GM19324 (cell line): ENCODE data around the gene TBCD.
"Not testable (repeated sequence)": the region's sequence is repeated elsewhere in the genome, so short reads cannot be mapped to it uniquely, and the experiment has no call there.

Experiments used
- ATAC-seq: cut with Tn5 transposase; IDR thresholded peaks from one replicate; pipeline ENCODE4 v1.9.1; 2021; ENCODE audit warnings: mild to moderate bottlenecking, moderate library complexity; ENCODE audit not compliant: unreplicated experiment, low FRiP score

Gene TBCD

GRCh38 chr17:82726427-82726826 lies 25.4 kb upstream of the TBCD start:
- ATAC-seq, result no peak

DNA sequence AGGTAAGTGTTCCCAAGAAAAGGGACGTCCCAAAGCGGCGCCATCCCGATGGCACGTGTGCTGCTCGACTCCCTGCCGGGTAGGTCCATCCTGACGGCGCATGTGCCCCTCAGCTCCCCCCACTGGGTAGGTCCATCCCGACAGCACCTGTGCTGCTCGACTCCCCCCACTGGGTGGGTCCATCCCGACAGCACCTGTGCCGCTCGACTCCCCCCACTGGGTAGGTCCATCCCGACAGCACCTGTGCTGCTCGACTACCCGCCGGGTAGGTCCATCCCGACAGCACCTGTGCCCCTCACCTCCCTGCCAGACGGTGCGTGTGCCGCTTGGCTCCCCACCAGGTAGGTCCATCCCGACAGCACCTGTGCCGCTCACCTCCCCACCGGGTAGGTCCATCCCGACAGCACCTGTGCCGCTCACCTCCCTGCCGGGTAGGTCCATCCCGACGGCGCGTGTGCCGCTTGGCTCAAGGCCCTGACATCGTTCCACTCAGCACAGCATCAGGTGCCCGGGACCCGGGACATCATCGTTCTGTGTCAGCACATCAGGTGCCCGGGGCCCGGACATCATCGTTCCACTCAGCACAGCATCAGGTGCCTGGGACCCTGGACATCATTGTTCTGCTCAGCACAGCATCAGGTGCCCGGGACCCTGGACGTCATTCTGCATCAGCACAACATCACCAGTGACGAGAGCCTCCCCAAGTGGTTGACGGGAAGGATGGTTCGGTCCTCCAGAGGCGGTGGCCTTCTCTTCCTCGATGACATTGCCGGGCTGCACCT lies 22.2 kb upstream of the TBCD start:
- ATAC-seq, result no peak

- no peak for ATAC-seq
Measured at GRCh38 chr17:82732118-82732743, 19.6 kb upstream of the TBCD start.

DNA sequence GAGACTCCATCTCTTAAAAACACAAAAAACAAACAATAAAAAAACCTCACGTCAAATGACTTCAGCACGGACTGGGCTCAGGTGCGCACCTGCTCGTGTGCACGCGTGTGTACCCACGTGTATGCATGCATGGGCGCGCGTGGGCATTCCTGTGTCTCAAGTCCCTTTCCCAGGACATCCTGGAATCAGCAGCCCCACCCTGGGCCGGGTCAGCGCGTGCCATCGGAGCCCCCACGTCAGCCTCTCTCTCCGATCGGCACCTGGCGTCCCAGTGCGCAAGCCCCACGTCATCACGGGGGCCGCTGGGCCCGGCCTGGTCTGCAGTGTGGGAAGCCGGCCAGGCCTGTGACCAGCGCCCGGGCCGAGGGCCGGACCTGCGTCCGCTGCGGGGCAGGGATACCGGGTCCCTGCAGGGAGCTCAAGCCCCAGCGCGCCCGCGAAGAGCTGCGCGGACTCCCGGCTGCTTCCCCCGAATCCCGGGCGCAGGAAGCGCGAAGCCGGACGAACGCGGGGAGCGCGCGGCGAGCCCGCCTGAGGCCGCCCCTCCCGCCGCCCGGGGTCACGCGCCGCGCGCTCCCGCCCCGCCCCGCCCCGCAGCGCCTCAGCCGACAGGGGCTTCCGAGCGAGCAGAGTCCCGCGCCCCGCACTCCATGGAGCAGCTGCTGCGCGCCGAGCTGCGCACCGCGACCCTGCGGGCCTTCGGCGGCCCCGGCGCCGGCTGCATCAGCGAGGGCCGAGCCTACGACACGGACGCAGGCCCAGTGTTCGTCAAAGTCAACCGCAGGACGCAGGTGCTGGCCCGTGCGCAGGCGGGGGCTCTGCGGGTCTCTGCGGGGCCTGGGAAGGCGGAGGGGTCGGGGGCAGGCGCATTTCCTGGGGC lies 16.6 kb upstream of the TBCD start, which contains the start of gene FN3K:
Gene FN3K (plus strand): TSS at position 629 of the 880 bp plus-strand sequence. CDS start 22 bp downstream, at position 651.
- ATAC-seq, result no peak

DNA sequence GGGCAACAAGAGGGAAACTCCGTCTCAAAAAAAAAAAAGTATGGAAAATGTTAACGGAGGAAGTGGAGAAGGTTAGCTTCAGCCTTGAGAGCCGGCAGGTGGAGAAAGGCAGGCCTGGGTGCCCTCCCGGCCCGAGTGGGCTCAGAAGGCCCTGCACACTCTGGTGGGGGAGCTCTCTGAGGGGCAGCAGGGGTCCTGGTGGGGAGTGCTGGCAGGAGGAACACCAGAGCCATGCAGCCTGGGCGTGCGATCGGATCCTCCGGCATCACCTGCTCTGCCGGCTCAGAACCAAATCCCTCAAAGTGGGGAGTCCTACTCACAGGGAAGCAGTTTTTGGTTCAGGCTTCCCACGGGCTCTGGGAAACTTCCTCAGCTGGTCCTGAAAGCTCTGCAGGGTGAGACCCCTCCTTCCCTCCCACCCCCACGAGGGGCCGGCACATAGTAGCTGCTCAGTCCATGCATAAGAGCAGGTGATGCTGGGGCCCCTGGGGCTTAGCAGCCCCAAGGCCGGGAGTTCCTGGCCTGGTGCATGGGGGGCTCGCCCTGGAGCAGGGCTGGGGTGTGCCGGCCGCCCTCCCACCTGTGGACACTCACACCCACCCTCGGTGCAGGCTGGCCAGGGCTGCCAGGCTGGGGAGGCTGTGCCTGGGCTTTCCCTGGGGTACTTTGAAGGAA lies 15.2 kb upstream of the TBCD start:
- no peak for ATAC-seq

DNA sequence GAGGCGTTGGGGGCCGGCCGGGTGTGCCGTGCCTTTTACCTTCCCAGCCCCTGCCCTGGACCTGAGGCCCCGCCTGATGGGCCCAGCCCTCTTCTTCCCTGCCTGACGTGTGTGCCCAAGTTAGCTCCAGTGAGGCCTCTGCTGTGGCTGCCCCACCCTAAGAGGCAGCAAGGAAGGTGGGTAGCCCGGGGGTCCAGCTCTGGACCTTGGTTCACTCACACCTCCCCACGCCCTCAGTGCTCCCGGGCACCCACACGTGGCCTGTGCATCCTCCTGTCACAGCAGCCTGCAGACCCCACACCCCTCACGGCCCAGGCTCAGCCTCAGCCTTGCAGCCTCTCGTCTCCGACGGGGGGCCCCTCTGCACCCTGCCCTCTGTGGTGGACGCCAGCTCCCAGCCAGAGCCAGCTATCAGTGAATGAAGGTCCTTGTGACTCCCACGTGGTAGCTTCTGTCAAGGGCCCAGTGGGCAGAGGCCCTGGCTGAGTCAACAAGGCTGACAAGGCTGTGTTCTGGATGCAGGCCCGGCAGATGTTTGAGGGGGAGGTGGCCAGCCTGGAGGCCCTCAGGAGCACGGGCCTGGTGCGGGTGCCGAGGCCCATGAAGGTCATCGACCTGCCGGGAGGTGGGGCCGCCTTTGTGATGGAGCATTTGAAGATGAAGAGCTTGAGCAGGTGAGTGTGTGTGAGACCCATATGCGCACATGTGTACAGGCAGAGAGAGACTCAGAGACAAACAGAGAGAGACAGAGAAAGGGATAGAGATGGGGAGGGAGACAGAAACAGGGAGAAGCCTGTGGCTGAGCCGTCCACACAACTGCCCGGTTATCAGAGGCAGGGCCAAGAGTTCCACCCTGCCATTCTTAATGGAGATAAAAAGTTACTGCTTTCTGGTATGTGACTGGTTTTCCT lies 13.6 kb upstream of the TBCD start:
- ATAC-seq, result no peak

GRCh38 chr17:82740906-82741759 lies 10.7 kb upstream of the TBCD start:
- no peak for ATAC-seq

GRCh38 chr17:82743344-82744219 lies 8.3 kb upstream of the TBCD start:
- no peak for ATAC-seq

DNA sequence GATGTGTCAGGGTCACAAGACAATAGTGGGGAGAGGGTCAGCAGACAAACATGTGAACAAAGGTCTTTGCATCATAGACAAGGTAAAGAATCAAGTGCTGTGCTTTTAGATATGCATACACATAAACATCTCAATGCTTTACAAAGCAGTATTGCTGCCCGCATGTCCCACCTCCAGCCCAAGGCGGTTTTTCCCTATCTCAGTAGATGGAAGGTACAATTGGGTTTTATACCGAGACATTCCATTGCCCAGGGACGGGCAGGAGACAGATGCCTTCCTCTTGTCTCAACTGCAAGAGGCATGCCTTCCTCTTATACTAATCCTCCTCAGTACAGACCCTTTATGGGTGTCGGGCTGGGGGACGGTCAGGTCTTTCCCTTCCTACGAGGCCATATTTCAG lies 7.1 kb upstream of the TBCD start:
- not testable (repeated sequence) for ATAC-seq

- ATAC-seq, result no peak
Measured at GRCh38 chr17:82745524-82745923, 6.3 kb upstream of the TBCD start.

DNA sequence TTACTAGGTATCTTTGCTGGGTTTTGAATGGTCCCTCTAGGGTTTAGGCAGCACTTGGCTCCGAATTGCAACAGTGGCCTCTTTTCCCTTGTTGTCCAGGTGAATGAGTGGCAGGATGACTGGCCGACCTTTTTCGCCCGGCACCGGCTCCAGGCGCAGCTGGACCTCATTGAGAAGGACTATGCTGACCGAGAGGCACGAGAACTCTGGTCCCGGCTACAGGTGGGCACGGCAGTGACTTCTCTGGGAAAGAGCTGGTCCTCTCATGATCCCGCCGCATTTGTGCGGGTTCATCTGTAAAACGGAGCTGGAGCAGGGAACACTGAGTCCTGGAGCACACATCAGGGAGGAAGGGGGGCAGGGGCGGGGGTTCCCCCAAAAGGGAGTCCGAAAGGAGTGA lies 3.1 kb upstream of the TBCD start:
- no peak for ATAC-seq

DNA sequence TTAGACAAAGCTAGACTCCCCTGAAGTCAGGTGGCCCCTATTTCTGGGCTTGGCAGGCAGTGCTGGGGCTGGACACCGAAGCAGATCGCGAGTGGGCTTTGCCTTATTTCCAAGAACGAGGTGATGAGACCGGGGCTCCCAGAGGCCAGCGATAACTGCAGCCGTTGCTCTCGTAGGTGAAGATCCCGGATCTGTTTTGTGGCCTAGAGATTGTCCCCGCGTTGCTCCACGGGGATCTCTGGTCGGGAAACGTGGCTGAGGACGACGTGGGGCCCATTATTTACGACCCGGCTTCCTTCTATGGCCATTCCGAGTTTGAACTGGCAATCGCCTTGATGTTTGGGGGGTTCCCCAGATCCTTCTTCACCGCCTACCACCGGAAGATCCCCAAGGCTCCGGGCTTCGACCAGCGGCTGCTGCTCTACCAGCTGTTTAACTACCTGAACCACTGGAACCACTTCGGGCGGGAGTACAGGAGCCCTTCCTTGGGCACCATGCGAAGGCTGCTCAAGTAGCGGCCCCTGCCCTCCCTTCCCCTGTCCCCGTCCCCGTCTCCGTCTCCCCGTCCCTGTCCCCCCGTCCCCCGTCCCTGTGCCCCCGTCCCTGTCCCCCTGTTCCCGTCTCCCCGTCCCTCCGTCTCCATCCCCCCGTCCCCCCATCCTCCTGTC lies 1.5 kb upstream of the TBCD start:
- no peak for ATAC-seq

DNA sequence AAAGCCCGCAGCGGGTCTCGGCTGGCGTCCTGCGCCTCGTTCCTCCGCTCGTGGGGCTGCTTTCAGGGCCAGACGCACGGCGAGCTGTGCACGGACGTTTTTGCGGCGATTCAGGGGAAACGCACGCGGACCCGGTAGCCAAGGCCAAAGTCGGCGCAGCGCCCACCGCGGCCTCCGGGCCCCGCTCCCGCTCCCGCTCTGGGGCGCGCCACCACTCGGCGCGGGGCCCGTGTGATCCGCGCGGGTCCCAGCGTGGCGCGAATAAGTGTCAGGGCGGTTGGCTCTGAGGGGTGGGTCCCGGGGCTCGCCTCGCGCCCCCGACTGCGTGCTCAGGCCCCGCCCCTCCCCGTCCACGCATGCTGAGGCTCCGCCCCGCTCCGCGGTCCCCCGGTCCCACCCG lies 694 bp upstream of the TBCD start:
- no peak for ATAC-seq

DNA sequence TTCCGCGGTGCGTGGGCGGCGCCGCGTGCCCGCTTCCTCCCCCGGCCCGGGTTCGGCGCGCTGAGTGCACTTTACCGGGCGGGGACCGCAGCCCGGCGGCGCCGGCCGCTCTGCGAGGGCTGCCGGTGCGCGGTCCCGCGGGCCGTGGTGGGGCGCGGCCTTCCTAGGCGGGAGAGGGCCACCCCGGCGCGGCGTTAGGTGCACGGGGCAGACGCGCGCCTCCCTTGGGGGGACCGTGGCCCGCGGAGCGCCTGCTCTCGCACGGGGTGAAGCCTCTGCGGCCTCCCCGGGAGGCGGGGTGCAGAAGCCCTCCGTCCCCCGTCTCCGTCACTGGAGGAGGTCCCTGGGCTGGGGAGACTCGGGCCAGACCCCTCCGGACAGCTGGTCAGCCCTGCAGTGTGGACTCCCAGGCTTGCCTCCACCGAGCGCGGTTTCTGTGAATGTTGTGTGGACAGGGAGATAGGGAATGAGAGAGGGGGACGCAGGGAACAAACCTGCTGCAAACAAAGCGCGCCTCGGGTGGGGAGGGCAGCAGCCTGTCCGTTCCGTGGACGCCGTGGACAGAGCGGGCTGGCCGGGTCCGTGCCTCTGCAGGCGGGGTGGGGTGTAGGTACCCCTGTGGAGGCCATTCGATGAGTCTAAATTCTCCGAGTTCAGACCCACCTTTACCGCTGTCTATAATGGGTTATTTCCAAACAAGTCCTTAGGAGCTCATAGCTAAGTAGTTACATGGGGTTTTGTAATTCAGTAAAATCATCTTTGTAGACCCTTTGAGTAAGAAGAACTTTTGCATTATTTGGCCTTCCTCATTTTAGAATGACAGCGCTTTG lies 721 bp downstream of the TBCD start:
- peak; percentile 34 for ATAC-seq

DNA sequence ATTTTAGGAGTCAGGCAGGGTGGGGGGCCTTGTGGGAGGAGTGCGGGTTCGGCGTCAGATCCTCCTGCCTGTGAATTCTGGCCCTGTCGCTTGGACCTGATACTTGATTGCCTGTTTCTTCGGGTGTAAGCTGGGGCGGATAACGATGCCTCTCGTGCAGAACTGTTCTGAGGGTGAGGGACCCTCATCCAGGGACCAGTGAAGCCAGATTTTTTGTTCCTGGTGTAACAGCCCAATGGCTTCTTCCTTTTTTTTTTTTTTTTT lies 1.3 kb downstream of the TBCD start:
- no peak for ATAC-seq

- no peak for ATAC-seq
Measured at GRCh38 chr17:82754297-82755208, 2.7 kb downstream of the TBCD start.
